Right cardiac atrium (tissue), 5 donors: ENCODE data around the gene ZSWIM2. TPM values are rescaled to one million over a fixed set of nuclear protein-coding genes. Genes with fewer than 3 reads are reported as not detected.

Experiments
- ATAC-seq, 2 donors: fragments of 200-7000 bp; cut with Tn5 transposase; one replicate each; pipeline versions ENCODE4 v1.8.0 to v1.9.1; 2020; ENCODE audit warnings: moderate library complexity in 2 of 2, mild to moderate bottlenecking in 1 of 2
- DNase-seq, 3 donors: peaks; one replicate each; pipeline ENCODE4 v3.0.0-alpha.2; 2020
- H3K27ac ChIP-seq: one replicate; pipeline ENCODE4 v1.5.1; 2013; ENCODE audit warnings: mild to moderate bottlenecking, low read length, control low read depth, moderate library complexity
- H3K27me3 ChIP-seq: one replicate; pipeline ENCODE4 v1.6.1; 2013; ENCODE audit not compliant: control insufficient read depth, insufficient read depth
- H3K4me1 ChIP-seq: one replicate; pipeline ENCODE4 v1.6.1; 2013; ENCODE audit warnings: low read length; ENCODE audit not compliant: control insufficient read depth, insufficient read depth
- H3K4me3 ChIP-seq: one replicate; pipeline ENCODE4 v1.5.1; 2013; ENCODE audit warnings: low read length, control low read depth
- H3K9me3 ChIP-seq: one replicate; pipeline ENCODE4 v1.6.1; 2013; ENCODE audit warnings: low read length; ENCODE audit not compliant: control insufficient read depth
- WGBS: extraction: QIAGEN DNeasy Blood & Tissue Kit; methylation state at CpG from one replicate; pipeline ENCODE4 v1.1.7; 2013; 5-methylcytosine and 5-hydroxymethylcytosine counted together
- intact Hi-C, 4 donors: fragments of 100-400 bp; cut with DNase I; formaldehyde crosslinking; loops; one replicate each; pipeline versions ENCODE4 v1.11.0 to v1.14.0; 2022 to 2023
- polyA plus RNA-seq: library from polyadenylated mRNA; stranded (reverse); fragments of 200-250 nt; gene quantifications from one replicate; pipeline ENCODE4 v1.2.3, GENCODE V29; 2013
- total RNA-seq, 4 donors: library from RNA; stranded (reverse); fragmentation: NEBNext Ultra II Directional; extraction: Animal tissue kit (Norgen Biotek cat#: 25700); gene quantifications; one replicate each; pipeline ENCODE4 v1.2.1, GENCODE V29; 2021
- donor health status: healthy with polysubstance abuse.
- donor health status: DM: no; HTN: yes; CAD: no.
- donor health status: DM: no; HTN: no; CAD: no.
- donor health status: DM: no; HTN: yes; CAD: no; lungs with severe emphysema.
- donor health status: DM: yes; HTN: yes; CAD: no.

Gene ZSWIM2
- total and polyA plus RNA-seq, 5 donors: not detected

DNA sequence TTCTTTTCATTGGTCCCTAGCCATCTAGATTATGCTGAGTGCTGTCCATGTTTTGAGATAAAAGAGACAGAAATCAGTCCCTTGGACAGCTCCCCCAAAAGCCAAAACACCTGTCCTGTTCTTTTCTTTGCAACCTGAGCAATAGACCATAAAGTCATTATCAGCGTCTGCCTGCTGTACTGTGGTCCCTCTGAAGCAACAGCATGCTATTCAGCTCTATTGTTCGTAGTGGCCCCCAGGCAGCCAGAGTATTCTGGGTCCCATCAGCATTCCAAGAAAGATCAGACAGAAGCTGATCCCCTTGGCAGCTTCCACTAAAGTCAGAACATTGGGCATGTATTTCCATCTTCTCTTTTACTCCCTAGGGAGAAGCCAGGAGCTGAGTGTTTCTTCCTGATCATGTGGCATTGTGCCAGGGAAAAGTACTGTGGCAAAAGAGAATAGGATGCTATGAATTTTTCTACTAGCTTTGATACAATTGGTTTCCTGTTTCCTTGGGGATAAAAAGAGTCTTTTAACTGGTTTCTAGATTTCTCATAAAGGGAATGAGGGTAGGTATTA lies 33.6 kb upstream of the ZSWIM2 start:
- intact Hi-C loops: no loop called here
- H3K27ac ChIP-seq: no peak overlapping the region
- H3K27me3 ChIP-seq: no peaks in the 10 kb centered on the region
- no peaks in the 10 kb centered on the region for H3K9me3 ChIP-seq
- WGBS: 77% methylated on average over 2 of the region's 2 CpGs
- ATAC-seq: no peak
- no peak overlapping the region for H3K4me3 ChIP-seq
- no peak for DNase-seq
- peaks cover 4% of the 10 kb centered on the region for H3K4me1 ChIP-seq

- H3K4me1 ChIP-seq: no peaks in the 10 kb centered on the region
- WGBS: 81% methylated on average over 1 of the region's 1 CpG
- no peak for ATAC-seq
- H3K9me3 ChIP-seq: no peaks in the 10 kb centered on the region
- no peak for DNase-seq
- H3K4me3 ChIP-seq: no peak overlapping the region
- no peak overlapping the region for H3K27ac ChIP-seq
- no peaks in the 10 kb centered on the region for H3K27me3 ChIP-seq
- intact Hi-C loops: no loop called here
Measured at GRCh38 chr2:186881660-186882059, 32.7 kb upstream of the ZSWIM2 start.

- no peak overlapping the region for H3K4me3 ChIP-seq
- no peaks in the 10 kb centered on the region for H3K4me1 ChIP-seq
- no peaks in the 10 kb centered on the region for H3K27me3 ChIP-seq
- DNase-seq (no peak), ATAC-seq (no peak)
- intact Hi-C loops: no loop called here
- WGBS: 91% methylated on average over 2 of the region's 2 CpGs
- no peak overlapping the region for H3K27ac ChIP-seq
- H3K9me3 ChIP-seq: no peaks in the 10 kb centered on the region
Measured at GRCh38 chr2:186879312-186879711, 30.3 kb upstream of the ZSWIM2 start.

GRCh38 chr2:186874713-186875112 lies 25.7 kb upstream of the ZSWIM2 start:
- no peaks in the 10 kb centered on the region for H3K27me3 ChIP-seq
- ATAC-seq (no peak), DNase-seq (no peak)
- WGBS: 91% methylated on average over 4 of the region's 4 CpGs
- no peak overlapping the region for H3K4me3 ChIP-seq
- no peak overlapping the region for H3K27ac ChIP-seq
- no peaks in the 10 kb centered on the region for H3K9me3 ChIP-seq
- intact Hi-C loops: no loop called here
- H3K4me1 ChIP-seq: no peaks in the 10 kb centered on the region

- no peak overlapping the region for H3K27ac ChIP-seq
- no peak for ATAC-seq
- 61% methylated on average over 2 of the region's 2 CpGs for WGBS
- H3K4me3 ChIP-seq: no peak overlapping the region
- H3K9me3 ChIP-seq: no peaks in the 10 kb centered on the region
- no peaks in the 10 kb centered on the region for H3K4me1 ChIP-seq
- no peaks in the 10 kb centered on the region for H3K27me3 ChIP-seq
- intact Hi-C loops: no loop called here
- DNase-seq: no peak
Measured at GRCh38 chr2:186871881-186872280, 22.9 kb upstream of the ZSWIM2 start.

GRCh38 chr2:186868344-186868743 lies 19.4 kb upstream of the ZSWIM2 start:
- no peak overlapping the region for H3K27ac ChIP-seq
- intact Hi-C loops: loop anchor here in 2 of 4 donors (10.0 kb wide), 2 partner anchors 436 to 586 kb away; no protein-coding TSS in a partner anchor

GRCh38 chr2:186862869-186863709 lies 14.1 kb upstream of the ZSWIM2 start:
- Histone ChIP-seq H3K4me3 (no peak overlapping the region), H3K27ac (no peak overlapping the region), H3K4me1 (no peaks in the 10 kb centered on the region), H3K27me3 (no peaks in the 10 kb centered on the region), H3K9me3 (no peaks in the 10 kb centered on the region)
- no peak for DNase-seq
- peak; percentile 51 to 61 for ATAC-seq
- under 1% methylated on average over 2 of the region's 2 CpGs for WGBS
- intact Hi-C loops: loop anchor here (5.0 to 10.0 kb wide), 4 partner anchors 442 to 594 kb away; no protein-coding TSS in a partner anchor

More at GRCh38 chr2:186868344-186868743, 19.4 kb upstream of the ZSWIM2 start:
- H3K4me1 ChIP-seq: no peaks in the 10 kb centered on the region
- no peaks in the 10 kb centered on the region for H3K27me3 ChIP-seq
- WGBS: 30% methylated on average over 1 of the region's 1 CpG
- H3K9me3 ChIP-seq: no peaks in the 10 kb centered on the region
- no peak for DNase-seq
- no peak for ATAC-seq
- H3K4me3 ChIP-seq: no peak overlapping the region

DNA sequence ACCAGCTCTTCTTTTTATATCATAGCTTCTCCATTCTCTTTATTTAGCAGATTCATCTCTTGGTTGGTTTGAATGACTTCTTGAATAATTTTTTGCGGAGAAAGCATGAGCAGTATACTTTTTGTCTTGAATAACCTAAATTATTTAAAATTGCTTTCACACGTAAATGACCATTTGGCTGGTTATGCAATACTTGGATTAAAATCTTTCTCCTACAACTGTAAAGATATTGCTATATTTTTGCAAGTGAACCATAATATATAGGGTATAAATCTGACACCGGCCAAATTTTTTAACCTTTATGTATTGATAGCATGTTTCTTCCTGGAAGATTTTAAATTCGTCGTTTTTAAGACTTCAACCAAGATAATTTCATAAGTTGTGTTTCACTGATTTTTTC lies 6.2 kb upstream of the ZSWIM2 start:
- no peak for DNase-seq
- H3K4me1 ChIP-seq: no peaks in the 10 kb centered on the region
- ATAC-seq: no peak
- H3K27me3 ChIP-seq: no peaks in the 10 kb centered on the region
- intact Hi-C loops: no loop called here
- H3K4me3 ChIP-seq: no peak overlapping the region
- H3K27ac ChIP-seq: no peak overlapping the region
- no peaks in the 10 kb centered on the region for H3K9me3 ChIP-seq
- 84% methylated on average over 5 of the region's 5 CpGs for WGBS

DNA sequence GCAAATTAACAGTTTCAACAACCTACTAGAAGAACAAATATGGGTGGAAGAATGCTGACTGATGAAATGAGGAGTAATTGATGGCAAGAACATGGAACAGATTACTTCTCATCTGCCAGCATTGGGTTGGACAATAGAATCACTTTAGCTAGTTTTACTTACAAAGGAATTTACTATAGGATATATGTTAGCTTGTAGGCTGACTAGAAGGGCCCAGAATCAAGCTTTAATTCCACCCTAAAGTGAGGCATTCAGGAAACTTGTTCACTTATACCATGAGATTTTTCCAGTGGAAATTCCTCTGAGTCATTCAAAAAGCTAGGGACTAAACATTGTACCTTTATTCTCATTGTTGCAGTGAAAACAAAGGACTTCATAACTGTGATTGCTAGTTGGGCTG lies 5.0 kb upstream of the ZSWIM2 start:
- H3K27ac ChIP-seq: no peak overlapping the region
- H3K4me3 ChIP-seq: no peak overlapping the region
- intact Hi-C loops: no loop called here

DNA sequence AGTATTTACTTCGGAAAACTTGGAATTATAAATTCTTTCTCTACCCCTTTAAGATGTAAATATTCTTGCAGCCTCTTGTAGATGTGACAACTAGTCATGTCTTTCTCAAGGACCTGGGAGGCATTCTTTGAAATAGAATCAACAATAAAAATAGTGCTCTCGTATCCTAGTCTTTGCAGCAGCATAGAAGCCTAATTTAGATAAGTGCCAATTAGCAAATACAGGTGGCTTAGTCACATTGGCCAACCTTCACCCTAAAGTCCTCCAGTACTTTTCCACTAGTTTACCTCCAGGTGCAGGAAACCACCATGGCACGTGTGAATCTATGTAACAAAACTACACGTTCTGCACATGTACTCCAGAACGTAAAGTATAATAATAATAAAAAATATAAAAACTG lies 3.5 kb upstream of the ZSWIM2 start:
- DNase-seq (no peak), ATAC-seq (no peak)
- Histone ChIP-seq H3K9me3 (no peaks in the 10 kb centered on the region), H3K4me1 (peaks cover 2% of the 10 kb centered on the region), H3K27ac (no peak overlapping the region), H3K27me3 (no peaks in the 10 kb centered on the region), H3K4me3 (no peak overlapping the region)
- intact Hi-C loops: no loop called here
- 89% methylated on average over 5 of the region's 5 CpGs for whole genome bisulfite sequencing

More for the DNA sequence above, 5.0 kb upstream of the ZSWIM2 start:
- DNase-seq (no peak), ATAC-seq (no peak)
- Histone ChIP-seq H3K4me1 (no peaks in the 10 kb centered on the region), H3K27me3 (no peaks in the 10 kb centered on the region), H3K9me3 (no peaks in the 10 kb centered on the region)

- ATAC-seq: no peak
Measured at GRCh38 chr2:186842373-186842772, 6.6 kb downstream of the ZSWIM2 start.

More at GRCh38 chr2:186842373-186842772, 6.6 kb downstream of the ZSWIM2 start:
- H3K4me3 ChIP-seq: no peak overlapping the region
- DNase-seq: no peak
- intact Hi-C loops: no loop called here
- no peaks in the 10 kb centered on the region for H3K4me1 ChIP-seq
- no peaks in the 10 kb centered on the region for H3K27me3 ChIP-seq
- WGBS: 94% methylated on average over 3 of the region's 3 CpGs
- H3K27ac ChIP-seq: no peak overlapping the region
- H3K9me3 ChIP-seq: no peaks in the 10 kb centered on the region
